ENCODE results near the gene CALHM1.

DNA sequence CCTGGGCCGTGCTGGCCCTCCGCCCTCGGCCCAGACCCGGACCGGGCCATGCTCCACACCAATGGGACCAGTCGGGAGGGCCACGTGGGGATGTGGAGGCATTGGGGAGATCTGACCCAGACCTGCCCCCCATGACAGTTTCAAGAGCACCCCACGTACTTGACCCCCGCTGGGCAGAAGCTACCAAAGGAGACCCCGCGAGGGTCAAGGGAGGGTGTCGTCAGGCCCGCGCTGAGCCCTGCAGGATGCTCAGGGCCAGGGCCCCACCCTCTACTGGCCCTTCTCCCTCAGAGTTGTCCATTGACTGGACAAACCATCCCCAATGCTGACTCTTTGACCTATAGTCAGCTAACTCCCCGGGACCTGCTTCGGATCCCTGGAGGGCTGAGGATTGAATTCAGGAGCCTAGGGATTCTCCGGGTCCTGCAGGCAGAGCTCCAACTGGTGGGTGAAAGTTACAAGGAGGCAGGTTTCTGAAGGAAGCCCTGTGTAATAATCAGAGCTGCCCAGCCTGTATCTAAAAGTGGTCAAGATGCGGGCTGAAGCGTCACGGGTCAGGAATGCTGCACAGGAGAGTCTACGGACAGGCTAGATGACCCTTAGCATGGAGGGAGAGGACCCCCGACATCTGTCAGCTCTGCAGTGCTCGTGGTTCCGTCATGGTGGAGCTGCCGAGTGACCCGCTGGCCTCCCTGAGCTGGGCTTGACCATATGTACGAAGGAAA lies 6.0 kb downstream of the CALHM1 start:
- TF ChIP-seq, protein P1, sequence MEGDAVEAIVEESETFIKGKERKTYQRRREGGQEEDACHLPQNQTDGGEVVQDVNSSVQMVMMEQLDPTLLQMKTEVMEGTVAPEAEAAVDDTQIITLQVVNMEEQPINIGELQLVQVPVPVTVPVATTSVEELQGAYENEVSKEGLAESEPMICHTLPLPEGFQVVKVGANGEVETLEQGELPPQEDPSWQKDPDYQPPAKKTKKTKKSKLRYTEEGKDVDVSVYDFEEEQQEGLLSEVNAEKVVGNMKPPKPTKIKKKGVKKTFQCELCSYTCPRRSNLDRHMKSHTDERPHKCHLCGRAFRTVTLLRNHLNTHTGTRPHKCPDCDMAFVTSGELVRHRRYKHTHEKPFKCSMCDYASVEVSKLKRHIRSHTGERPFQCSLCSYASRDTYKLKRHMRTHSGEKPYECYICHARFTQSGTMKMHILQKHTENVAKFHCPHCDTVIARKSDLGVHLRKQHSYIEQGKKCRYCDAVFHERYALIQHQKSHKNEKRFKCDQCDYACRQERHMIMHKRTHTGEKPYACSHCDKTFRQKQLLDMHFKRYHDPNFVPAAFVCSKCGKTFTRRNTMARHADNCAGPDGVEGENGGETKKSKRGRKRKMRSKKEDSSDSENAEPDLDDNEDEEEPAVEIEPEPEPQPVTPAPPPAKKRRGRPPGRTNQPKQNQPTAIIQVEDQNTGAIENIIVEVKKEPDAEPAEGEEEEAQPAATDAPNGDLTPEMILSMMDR (conservative IDR thresholded peaks at IDR 0.05; ENCODE audit: low read depth, low read length), result no peak
- TF ChIP-seq EZH2 (IDR thresholded peaks at IDR 0.05; ENCODE audit: borderline replicate concordance, low read depth, low read length, poor library complexity, severe bottlenecking), result no peak

Data from A673 (cell line).